Activated effector memory CD4-positive, alpha-beta T cell treated with Interleukin-2 at 50 U/mL for 16 hours (primary cell): Measurements from ENCODE around the gene C20orf204.
A peak's percentile ranks its signal among the peaks of the same experiment; 100 is the strongest.

ENCODE experiments used
- DNase-seq: peaks from one replicate; pipeline ENCODE4 v3.0.0-alpha.2; 2020

Gene C20orf204

DNA sequence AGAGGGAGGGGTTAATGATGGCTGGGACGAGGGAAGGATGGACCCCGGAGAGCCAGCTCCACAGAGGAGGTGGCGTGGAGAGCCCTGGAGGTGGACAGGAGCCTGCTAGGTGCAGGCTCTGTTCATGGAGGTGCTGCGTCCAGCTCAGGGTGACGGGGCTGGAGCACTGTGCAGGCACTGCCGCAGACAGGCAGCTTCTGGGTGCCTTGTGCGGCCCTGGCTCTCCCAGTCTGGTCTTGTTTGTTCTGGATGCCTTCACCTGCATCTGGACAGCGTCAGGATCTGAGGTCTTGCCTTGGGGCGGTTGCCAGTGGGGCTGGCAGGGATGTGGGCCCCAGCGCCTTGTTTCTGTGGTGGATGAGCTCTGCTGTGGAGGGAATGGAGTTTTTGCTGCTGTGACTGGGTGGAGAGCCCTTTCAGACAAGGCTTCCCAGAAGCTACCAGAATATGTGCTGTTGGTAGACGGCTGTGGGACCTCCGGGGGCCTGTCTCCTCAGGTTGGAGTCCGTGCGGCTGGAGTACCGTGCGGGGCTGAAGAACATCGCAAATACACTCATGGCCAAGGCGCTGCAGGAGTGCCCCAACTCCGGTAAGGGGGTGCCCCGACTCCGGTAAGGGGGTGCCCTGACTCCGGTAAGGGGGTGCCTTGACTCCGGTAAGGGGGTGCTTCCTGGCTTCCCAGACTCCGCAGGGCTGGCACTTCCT lies 7.8 kb upstream of the C20orf204 start:
- DNase-seq, result no peak

DNA sequence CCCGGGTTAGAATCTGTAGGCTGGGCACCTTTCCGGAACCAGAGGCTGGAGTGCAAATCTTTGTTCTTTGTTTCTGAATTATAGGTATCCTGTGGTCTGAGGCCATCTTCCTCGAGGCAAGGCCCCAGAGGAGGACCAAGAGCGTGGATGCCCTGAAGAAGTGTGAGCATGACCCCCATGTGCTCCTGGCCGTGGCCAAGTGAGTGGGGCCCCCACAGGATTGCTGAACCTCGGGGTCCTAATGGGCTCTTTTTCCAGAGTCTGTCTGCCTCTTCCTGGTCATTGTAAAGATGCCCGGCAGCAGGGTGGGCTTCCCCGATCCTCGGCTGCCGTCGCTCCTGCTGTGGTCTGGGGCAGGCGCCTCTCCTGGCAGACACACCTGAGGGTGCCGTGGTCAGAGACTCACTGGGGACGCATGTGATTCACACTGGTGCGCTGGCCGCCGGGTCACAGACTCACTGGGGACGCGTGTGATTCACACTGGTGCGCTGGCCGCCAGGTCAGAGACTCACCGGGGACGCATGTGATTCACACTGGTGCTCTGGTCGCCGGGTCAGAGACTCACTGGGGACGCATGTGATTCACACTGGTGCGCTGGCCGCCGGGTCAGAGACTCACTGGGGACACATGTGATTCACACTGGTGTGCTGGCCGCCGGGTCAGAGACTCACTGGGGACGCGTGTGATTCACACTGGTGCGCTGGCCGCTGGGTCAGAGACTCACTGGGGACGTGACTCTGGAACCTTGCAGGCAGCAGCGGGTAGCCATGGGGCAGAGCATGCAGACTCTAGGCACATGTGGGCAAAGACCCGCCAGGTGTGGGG lies 6.5 kb upstream of the C20orf204 start:
- no peak for DNase-seq

DNA sequence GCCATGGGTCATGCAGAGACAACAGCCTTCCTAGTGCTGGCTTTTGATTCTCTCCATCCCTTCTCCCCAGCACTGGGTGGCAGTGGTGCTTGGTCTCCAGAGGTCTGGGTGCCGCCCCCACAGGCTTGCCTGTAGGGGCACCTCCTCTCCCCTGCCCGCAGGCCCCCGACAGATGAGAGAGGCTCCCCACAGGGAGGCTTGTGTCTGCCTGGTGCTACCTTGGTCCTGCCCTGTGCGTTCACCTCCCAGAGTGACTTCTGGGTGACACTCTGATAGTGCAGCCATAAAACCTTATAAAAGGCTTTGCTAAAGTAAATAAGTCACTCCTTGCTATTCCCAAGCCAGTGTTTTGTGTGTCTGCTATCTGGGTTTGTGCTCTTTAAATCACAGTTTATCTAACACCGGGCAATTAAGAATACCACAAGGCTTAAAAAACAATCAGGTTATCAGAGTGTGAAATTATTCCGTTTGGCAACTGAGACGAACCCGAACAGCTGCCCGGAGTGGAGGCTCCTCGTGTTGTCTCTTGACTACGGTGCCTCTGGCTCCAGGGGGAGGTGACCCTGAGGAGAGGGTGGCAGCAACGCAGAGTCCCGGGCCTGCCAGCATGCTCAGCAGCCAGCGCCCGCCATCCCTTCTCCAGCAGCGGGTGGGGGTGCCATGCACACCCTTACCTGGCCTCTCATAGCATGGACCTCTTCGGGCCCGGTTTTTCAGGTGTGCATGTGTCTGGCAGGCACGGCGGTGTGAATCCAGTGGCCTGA lies 5.4 kb upstream of the C20orf204 start:
- no peak for DNase-seq

DNA sequence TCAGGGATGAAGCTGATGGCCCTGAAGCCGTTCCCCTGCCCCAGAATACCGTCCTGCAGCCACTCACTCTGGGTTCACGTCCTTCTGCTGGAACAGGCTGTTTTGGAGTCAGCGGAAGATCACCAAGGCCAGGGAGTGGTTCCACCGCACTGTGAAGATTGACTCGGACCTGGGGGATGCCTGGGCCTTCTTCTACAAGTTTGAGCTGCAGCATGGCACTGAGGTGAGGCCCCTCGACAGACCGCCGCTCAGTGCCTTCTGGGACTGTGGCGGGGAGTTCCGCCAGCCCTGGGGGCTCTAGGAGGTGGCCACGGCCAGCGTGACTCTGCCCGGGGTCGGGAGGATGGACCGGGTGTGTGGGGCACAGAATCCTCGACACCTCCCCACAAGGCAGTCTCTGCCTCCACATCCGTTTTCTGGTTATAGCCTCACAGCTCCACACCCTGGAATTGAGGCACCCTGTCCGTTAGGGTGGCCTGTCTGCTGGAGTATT lies 4.1 kb upstream of the C20orf204 start:
- no peak for DNase-seq

DNA sequence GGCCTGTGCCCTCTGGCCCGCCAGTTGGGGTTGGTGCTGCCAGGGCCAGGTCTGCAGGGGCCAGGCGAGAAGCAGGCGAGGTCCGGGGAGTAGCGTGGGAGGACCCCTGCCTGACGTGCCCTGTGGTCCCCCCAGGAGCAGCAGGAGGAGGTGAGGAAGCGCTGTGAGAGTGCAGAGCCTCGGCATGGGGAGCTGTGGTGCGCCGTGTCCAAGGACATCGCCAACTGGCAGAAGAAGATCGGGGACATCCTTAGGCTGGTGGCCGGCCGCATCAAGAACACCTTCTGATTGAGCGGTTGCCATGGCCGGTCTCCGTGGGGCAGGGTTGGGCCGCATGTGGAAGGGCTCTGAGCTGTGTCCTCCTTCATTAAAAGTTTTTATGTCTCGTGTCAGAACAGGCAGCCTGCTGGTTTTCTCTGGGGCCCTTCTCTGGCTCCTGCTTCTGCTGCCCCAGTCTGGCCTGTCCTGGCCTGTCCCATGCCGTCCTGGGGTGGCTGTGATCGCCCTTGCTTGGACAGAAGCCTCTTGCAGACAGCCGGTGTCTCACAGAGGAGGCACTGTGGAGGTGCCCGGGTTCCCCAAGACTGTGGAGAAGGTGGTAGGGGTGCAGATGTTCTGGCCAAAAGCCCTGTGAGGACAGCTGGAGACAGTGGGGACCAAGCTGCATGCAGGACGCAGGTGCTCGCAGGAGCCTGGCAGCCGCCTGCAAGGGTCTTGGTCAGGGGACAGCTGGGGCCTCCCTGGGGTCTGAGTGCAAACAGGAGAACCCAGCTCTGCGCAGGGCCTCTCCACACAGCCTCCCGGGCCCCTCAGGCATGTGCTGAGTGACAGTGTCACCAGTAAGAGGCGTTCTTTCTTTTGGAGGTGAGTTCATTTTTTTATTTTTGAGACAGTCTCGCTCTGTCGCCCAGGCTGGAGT lies 3.0 kb upstream of the C20orf204 start:
- no peak for DNase-seq

DNA sequence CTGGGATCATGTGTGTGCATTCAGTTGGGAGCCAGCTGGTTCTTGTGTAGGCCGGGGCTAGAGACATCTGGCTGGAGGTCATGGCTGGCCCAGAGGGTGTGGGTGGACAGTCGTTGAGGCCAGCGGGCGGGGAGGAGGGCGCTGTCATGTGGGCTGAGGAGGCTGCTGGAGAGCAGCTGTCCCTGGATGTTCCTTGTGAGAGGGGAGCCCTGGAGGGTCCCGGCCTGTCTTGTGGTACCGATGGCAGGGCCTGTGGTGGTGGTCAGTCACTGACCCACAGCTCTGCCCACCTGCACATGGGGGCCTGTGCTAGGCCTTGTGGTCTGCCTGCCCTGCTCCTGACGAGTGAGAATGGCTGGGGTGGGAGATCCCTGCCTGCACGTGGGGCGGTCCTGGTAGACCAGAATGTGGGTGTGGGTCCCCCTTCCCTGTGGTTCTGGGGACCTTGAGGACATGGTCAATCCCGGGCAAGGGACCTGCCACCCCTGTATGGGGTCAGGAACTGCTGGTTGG lies 1.9 kb upstream of the C20orf204 start:
- DNase-seq, result no peak

DNA sequence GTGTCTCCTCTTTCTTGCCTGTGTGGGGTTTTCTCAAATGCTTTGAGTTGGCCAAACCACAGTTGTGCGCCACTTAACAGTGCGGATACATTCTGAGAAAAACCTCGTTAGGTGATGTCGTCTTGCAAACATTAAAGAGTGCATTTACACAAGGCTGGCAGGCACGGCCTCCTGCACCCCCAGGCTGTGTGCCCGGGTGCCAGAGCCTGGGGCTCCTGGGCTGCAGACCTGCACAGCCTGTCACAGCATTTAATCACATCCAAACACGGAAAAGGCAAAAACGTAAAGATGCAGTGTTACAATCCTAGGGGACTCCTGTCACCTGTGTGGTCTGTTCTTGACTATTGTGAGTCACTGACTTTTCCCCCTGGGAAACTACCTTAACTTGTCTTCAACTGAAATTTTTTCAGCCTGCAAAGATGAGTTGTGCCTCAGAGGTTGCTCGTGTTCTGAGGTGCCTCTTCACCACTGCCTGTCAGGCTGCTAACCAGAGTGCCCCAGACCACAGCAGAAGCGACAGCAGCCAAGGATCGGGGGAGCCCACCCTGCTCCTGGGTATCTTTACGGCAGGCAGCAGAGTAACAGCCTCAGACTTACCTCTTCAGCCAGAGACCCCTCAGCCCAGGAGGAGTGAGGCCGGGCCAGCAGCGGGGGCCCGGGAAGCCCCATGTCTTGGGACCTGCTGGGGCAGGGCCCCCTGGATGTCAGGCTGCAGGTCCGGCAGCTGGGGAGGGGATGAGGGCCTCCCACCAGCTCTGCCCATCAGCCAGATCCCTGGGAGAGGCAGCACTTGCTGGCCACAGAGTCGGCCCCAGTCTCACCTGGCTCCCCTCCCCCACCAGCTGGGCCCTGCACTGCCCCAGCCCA lies 683 bp upstream of the C20orf204 start:
- no peak for DNase-seq

DNA sequence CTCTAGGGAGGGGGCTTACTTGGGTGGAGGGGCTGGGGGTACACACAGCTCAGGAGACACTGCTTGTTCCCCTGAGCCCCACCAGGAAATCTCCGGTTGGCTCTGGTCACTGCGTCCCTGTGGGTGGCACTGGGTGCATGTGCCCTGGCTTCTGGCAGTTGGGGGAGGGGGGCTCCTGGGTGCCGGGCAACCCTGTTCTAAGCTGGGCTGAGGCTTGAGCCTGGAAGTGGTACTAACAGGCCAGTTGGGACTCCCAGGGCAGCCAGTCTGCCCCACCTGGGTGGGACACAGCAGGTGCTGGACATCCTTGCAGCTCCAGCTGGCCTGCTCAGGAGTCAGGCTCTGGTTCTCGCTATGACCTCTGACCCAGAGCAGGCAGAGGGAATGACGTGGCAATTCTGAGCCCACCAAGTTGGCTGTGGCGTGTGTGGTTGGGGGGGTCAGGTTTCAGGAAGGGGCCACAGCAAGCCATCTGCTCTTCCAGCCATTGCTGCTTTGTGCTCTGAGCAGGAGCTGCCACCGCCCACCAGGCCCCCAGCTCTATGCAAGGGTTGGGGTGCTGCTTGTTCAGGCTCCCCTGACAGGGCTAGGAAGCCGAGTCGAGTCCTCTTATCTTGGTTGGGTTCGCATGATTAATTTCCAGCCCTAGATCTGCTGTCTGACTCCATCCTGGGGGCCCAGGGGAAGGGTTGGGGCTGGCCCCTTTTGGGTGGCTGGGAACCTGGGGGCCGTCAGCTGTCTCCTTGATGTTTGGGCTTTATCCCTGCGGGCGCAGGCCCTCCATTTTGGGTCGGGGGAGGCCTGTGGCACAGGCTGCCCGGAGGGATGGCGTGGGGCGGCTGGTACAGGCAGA lies 590 bp downstream of the C20orf204 start:
- DNase-seq, result no peak

DNA sequence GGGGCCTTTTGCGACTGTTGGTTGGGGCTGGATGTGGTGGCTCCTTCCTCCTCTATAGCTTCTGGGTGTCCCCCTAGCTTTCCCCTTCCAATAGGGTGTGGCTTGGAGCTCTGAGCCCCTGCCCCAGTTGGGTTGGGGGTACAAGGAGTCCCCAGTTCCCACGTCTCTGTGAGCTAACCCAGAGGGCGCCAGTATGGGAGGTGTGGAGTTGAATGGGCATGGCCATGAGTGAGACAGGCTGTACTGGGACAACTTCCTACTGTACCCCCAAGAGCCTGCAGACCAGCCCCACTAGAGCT lies 1.2 kb downstream of the C20orf204 start:
- no peak for DNase-seq

DNA sequence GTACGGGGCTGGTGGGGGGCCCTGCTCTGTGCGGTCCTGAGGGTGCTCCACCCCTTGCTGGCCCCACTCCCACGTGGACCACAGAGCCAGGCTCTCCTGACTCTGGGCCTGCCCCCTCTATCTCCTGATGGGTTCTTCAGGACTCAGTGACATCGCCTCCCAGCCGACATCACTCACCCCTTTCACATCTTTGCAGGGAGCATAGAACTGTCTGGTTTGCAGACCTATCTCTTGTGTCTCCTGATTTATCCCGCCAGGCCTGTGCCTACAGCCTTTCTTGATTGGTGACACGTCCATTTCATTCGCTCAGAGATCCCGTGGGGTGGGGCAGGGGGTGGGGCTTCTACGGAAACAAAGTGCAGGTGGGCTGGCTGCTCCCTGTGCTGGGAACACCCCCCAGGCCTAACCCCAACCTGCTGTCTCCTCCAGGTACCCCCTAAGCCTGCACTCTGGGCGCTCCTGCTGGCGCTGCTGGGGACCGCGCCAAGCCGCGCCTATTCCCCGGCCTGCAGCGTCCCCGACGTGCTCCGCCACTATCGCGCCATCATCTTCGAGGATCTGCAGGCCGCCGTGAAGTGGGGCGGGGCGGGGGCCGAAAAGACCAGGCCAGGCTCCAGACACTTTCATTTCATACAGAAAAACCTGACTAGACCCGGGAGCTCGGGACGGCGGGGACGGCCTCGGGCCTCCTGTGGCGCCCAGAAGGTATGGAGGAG lies 1.7 kb downstream of the C20orf204 start:
- no peak for DNase-seq

DNA sequence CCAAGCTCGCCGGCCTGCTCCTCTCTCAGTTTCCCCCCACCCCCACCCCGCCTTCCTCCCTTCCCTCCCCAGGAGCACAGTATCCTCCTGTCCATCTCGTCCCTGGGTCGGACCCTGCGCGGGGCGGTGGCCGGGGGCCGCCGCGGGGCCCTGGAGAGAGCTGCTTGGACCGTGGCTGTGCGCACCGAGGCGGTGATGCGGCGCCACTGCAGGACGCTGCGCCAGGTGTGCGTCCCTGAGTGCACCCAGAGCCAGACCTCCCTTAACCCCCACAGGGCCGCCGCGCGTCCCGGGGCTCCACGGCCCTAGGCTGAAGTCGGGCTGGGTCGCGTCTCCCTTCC lies 2.2 kb downstream of the C20orf204 start:
- peak; percentile 32 for DNase-seq

DNA sequence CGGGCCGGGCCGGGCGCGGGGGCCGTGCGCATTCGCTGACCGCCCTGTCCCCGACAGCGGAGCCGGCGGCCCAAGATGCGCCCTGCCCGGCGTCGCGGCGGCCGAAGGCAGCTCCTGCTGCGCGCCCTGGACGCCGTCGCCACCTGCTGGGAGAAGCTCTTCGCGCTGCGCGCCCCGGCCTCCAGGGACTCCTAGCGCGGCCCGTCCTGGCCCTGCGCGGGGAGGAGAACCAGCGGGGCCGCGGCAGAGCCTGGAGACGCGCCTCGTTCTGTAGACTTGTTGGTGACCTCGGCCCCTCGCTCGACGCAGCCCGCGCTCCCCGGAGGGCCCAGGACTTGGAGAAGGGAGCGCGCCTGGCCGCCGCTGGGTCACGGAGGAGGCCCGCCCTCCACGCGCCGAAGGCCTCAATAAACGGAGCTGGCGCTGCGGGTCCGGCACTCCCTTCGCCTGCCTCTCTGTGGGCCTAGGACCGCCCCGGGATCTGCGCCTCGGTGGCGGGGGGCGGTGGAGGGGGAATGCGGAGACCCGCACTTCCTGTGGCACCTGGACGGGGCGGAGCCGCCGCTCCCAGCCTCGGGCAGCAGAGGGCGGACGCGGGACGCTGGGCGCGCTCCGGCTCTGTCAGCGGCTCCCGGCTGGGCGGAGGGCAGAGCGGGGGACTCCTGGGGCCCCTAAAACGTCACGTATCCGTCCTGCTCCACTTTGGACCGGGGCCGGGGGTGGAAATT lies 2.7 kb downstream of the C20orf204 start:
- DNase-seq, result peak; percentile 76

DNA sequence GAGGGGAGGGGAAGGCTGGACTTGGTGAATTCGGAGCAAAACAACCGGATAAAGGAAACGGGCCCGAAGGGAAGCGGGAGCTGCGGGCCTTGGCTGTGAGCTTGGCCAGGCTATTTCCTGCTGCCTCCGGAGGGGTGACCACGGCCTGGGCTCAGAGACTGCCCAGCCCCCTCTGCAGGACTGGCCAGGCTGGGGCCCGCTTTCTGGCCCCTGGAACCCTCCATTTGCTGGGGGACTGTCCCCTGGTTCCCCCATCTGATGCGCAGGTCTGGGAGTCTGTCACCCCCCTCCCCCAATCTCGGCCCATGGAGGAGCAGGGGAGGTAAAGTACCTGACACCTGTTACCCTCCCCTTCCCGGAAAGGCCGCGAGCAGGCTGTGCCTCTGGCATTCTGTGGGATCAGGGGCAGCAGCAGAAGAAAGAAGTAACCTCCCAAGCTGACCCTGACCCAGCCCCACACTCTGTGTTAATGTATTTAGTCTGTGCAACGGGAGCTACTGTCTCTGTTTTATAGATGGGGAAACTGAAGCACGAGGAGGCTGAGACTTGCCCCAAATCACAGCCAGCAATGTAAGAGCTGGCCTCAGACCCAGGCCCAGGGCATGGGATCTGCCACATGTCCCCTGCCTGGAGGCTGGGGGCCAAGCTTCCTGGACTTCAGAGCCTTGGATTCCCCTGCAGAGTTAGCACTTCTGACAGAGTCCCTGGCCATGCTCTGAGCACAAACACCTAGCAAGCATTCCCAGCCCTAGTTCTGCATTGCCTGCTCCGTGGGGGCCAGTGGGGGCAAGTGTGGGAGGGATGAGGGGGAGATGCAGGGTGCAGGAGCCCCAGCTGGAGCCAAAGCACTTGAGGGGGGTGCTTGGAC lies 3.5 kb downstream of the C20orf204 start:
- DNase-seq, result no peak

DNA sequence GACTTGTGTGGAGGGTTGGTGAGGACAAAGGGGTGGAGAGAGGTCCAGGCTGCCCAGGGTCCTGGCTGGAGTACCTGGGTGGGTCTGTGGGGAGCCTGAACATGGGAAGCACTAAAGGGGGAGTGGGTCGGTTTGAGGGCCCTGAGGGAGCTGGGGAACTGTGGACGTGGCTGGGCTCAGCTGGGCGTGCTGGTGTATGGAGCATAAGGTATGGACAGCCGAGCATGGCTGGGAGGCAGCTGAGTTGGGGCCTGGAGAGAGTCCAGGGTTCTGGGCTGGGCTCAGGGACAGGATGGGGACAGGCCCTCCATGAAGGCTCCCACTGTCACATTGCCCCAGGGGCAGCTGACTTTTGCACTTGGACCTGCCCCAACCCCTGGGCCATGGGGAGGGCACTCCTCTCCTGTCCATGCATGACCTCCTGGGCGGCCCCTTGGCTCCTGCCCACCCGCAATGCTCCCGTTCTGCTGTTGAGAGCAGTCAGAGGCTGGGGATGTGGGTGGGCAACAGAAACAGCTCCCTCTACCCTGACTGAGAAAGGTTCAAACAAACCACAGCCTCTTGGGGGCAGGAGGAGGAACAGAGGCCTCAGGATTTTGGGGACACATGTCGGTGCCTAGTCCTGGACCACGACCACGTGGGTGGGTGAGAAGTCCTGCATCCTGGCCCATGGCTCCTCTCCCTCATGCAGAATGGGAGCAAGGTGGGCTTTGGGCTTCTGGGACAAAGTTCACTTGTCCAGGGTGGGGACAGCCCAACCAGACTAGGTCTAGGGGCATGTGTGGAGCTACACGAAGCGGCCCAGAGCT lies 4.5 kb downstream of the C20orf204 start:
- DNase-seq, result no peak

DNA sequence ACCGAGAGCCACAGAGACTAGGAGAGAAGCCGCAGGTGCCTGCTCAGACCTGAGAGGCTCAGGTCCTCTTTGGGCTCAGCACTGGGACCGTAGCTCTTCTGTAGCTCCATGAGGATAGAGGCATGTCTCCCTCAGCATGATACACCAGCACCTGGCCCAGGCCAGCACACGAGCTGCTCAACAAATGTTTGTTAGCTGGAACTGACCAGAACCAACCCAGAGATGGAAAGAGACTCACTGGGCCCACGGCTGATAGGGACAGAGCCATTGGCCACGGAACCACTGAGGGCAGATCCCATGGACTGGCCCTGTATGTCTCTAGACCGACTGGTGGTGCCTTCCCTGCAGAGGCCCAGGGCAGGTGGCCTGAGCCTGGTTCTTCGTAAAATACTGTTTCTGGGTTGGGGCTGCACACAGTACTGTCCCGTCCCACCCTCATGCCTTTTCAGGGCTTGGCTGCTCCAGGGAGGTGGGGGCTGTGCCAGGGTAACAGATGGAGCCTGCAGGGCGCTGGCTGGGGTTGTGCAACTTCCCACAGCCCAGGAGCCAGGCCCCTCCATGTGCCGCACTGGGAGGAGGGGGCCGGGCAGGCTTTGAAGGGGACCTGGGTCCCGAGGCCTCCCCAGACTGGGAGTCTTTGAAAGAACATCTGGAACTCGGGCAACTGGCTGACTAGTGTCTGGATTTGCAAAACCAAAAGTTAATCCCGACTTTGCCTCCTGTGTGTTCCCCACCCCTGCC lies 5.2 kb downstream of the C20orf204 start:
- no peak for DNase-seq

DNA sequence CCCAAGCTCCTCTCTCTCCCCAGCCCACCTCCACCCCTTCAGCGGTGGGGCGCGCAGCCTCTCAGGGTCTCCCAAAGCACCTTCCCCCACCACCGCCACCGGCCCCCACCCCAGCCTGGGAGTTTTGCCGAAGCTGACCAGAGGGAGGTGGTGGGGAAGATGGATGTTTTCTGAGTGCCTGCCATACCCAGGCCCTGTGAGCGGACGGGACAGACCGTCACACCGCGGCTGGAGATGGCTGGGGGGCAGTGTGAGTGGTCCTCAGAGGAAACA lies 5.7 kb downstream of the C20orf204 start:
- DNase-seq, result no peak
